ENCODE results near the gene CMIP.

- no peak for TF ChIP-seq GATA3 (IDR thresholded peaks at IDR 0.05; ENCODE audit: low read depth, low read length)
- no peak for TF ChIP-seq GATA2 (IDR thresholded peaks at IDR 0.05; ENCODE audit: low read depth, low read length)
These were observed 7.4 kb downstream of the CMIP start for GRCh38 chr16:81451753-81452680.

All from SH-SY5Y (cell line).